HCT116 (cell line): ENCODE data around the gene HESX1. TPM values are rescaled to one million over a fixed set of nuclear protein-coding genes. Genes with fewer than 3 reads are reported as not detected.

Experiments used
- total RNA-seq: library from RNA; stranded (reverse); gene quantifications from one replicate; pipeline ENCODE4 v1.2.1, GENCODE V29; 2021; ENCODE audit not compliant: unreplicated experiment

HESX1 gene
- total RNA-seq, 1 experiment from 2014 or later, result 2.1 TPM

Other genes starting within 250 kb of the HESX1 start
- 0.22 TPM for gene SPATA12, start 139.3 kb downstream of the HESX1 start, total RNA-seq
- gene IL17RD, start 34.6 kb downstream of the HESX1 start, total RNA-seq, result 12.3 TPM
- gene APPL1, start 27.8 kb upstream of the HESX1 start, total RNA-seq, result 30.8 TPM
- not detected for gene ASB14, start 92.7 kb upstream of the HESX1 start, total RNA-seq